Measurements from ENCODE around the gene PMVK.
"Not testable (repeated sequence)": the region's sequence is repeated elsewhere in the genome, so short reads cannot be mapped to it uniquely, and the experiment has no call there.

The PMVK gene

GRCh38 chr1:154982341-154982740 lies 45.8 kb upstream of the PMVK start:
- Histone ChIP-seq H3K79me2 (ENCODE audit: insufficient read depth, low read length) (peaks cover 49% of the 10 kb centered on the region), H3K4me3 (ENCODE audit: low read depth in 1 of 2, low read length in 2 of 2) (peak overlapping the region; percentile 23 to 75; a peak in 3 of 4 replicates), H3K27ac (ENCODE audit: low read length) (peak overlapping the region; percentile 70), H3K4me1 (ENCODE audit: insufficient read depth, low read length) (peaks cover 46% of the 10 kb centered on the region), H3K27me3 (ENCODE audit: insufficient read depth, low read length, poor library complexity) (no peaks in the 10 kb centered on the region), H3K36me3 (ENCODE audit: insufficient read depth, low read length) (peaks cover 34% of the 10 kb centered on the region), H3K9ac (ENCODE audit: low read depth, low read length) (peak overlapping the region; percentile 66), H4K20me1 (ENCODE audit: insufficient read depth, low read length) (peaks cover 14% of the 10 kb centered on the region; the same call in 1 of the 2 replicates), H3K4me2 (ENCODE audit: insufficient read depth, low read length) (peak overlapping the region; percentile 96), H3K9me3 (ENCODE audit: insufficient read depth, low read length, severe bottlenecking) (no peaks in the 10 kb centered on the region), H2AFZ (ENCODE audit: low read depth, low read length) (peak overlapping the region; percentile 66)
- DNase-seq (no peak), ATAC-seq (ENCODE audit: insufficient read depth, low read depth) (no peak)
- no peak for TF ChIP-seq EZH2 (IDR thresholded peaks at IDR 0.05; ENCODE audit: borderline replicate concordance, low read depth, low read length, severe bottlenecking)
- TF ChIP-seq, protein P1, sequence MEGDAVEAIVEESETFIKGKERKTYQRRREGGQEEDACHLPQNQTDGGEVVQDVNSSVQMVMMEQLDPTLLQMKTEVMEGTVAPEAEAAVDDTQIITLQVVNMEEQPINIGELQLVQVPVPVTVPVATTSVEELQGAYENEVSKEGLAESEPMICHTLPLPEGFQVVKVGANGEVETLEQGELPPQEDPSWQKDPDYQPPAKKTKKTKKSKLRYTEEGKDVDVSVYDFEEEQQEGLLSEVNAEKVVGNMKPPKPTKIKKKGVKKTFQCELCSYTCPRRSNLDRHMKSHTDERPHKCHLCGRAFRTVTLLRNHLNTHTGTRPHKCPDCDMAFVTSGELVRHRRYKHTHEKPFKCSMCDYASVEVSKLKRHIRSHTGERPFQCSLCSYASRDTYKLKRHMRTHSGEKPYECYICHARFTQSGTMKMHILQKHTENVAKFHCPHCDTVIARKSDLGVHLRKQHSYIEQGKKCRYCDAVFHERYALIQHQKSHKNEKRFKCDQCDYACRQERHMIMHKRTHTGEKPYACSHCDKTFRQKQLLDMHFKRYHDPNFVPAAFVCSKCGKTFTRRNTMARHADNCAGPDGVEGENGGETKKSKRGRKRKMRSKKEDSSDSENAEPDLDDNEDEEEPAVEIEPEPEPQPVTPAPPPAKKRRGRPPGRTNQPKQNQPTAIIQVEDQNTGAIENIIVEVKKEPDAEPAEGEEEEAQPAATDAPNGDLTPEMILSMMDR (IDR thresholded peaks at IDR 0.05; ENCODE audit: borderline replicate concordance, extremely low read depth, low read length, poor library complexity, severe bottlenecking) = no peak

- Histone ChIP-seq H3K9me3 (ENCODE audit: insufficient read depth, low read length, severe bottlenecking) (no peaks in the 10 kb centered on the region), H3K4me2 (ENCODE audit: insufficient read depth, low read length) (no peak overlapping the region), H3K4me1 (ENCODE audit: insufficient read depth, low read length) (peaks cover 58% of the 10 kb centered on the region), H4K20me1 (ENCODE audit: insufficient read depth, low read length) (peaks cover 34% of the 10 kb centered on the region), H3K27ac (ENCODE audit: low read length) (no peak overlapping the region), H3K79me2 (ENCODE audit: insufficient read depth, low read length) (peaks cover 65% of the 10 kb centered on the region), H3K4me3 (ENCODE audit: low read depth in 1 of 2, low read length in 2 of 2) (no peak overlapping the region), H3K36me3 (ENCODE audit: insufficient read depth, low read length) (peaks cover 48% of the 10 kb centered on the region), H3K27me3 (ENCODE audit: insufficient read depth, low read length, poor library complexity) (no peaks in the 10 kb centered on the region), H3K9ac (ENCODE audit: low read depth, low read length) (no peak overlapping the region), H2AFZ (ENCODE audit: low read depth, low read length) (no peak overlapping the region)
- no peak for ATAC-seq (ENCODE audit: insufficient read depth, low read depth)
- no peak for TF ChIP-seq EZH2 (IDR thresholded peaks at IDR 0.05; ENCODE audit: borderline replicate concordance, low read depth, low read length, severe bottlenecking)
- TF ChIP-seq, protein P1 (IDR thresholded peaks at IDR 0.05; ENCODE audit: borderline replicate concordance, extremely low read depth, low read length, poor library complexity, severe bottlenecking) = no peak
- no peak for DNase-seq
Observed at GRCh38 chr1:154978360-154978759, 41.8 kb upstream of the PMVK start.

DNA sequence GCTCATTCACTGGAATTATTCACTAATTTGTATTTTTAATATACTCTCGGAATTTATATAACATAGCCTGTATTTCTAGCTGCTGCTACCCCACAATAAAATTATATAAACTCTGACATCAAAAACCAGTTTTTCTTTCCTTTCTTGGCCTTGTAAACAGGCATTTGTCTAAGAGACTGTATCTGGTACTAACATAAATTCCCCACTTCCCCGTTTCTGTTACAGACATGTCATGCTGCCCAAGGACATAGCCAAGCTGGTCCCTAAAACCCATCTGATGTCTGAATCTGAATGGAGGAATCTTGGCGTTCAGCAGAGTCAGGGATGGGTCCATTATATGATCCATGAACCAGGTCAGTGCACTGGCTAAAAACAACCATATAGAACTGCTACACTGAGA lies 41.2 kb upstream of the PMVK start:
- not testable (repeated sequence) for ATAC-seq (ENCODE audit: insufficient read depth, low read depth); H3K9me3 ChIP-seq (ENCODE audit: insufficient read depth, low read length, severe bottlenecking); DNase-seq; H3K9ac ChIP-seq (ENCODE audit: low read depth, low read length); H3K27me3 ChIP-seq (ENCODE audit: insufficient read depth, low read length, poor library complexity); H3K4me3 ChIP-seq (ENCODE audit: low read depth in 1 of 2, low read length in 2 of 2); H3K27ac ChIP-seq (ENCODE audit: low read length); H2AFZ ChIP-seq (ENCODE audit: low read depth, low read length)
- Histone ChIP-seq H4K20me1 (ENCODE audit: insufficient read depth, low read length) (peaks cover 37% of the 10 kb centered on the region), H3K79me2 (ENCODE audit: insufficient read depth, low read length) (peaks cover 68% of the 10 kb centered on the region), H3K36me3 (ENCODE audit: insufficient read depth, low read length) (peaks cover 48% of the 10 kb centered on the region), H3K4me1 (ENCODE audit: insufficient read depth, low read length) (peaks cover 63% of the 10 kb centered on the region), H3K4me2 (ENCODE audit: insufficient read depth, low read length) (peak overlapping the region; percentile 12; the same call in 1 of the 2 replicates)

- H3K27ac ChIP-seq (ENCODE audit: low read length) = peak overlapping the region; percentile 92
- peaks cover 57% of the 10 kb centered on the region for H3K36me3 ChIP-seq (ENCODE audit: insufficient read depth, low read length)
- no peak for TF ChIP-seq EZH2 (IDR thresholded peaks at IDR 0.05; ENCODE audit: borderline replicate concordance, low read depth, low read length, severe bottlenecking)
- TF ChIP-seq, protein P1 (IDR thresholded peaks at IDR 0.05; ENCODE audit: borderline replicate concordance, extremely low read depth, low read length, poor library complexity, severe bottlenecking) = no peak
- H3K79me2 ChIP-seq (ENCODE audit: insufficient read depth, low read length) = peaks cover 77% of the 10 kb centered on the region
- peak; percentile 49 for DNase-seq
- peak overlapping the region; percentile 92 for H3K4me2 ChIP-seq (ENCODE audit: insufficient read depth, low read length)
- H3K9me3 ChIP-seq (ENCODE audit: insufficient read depth, low read length, severe bottlenecking) = no peaks in the 10 kb centered on the region
- peak overlapping the region; percentile 62 for H2AFZ ChIP-seq (ENCODE audit: low read depth, low read length)
- H4K20me1 ChIP-seq (ENCODE audit: insufficient read depth, low read length) = peaks cover 51% of the 10 kb centered on the region
- H3K4me3 ChIP-seq (ENCODE audit: low read depth in 1 of 2, low read length in 2 of 2) = peak overlapping the region; percentile 79 to 82
- no peaks in the 10 kb centered on the region for H3K27me3 ChIP-seq (ENCODE audit: insufficient read depth, low read length, poor library complexity)
- H3K4me1 ChIP-seq (ENCODE audit: insufficient read depth, low read length) = peaks cover 62% of the 10 kb centered on the region
- no peak for ATAC-seq (ENCODE audit: insufficient read depth, low read depth)
- peak overlapping the region; percentile 91 for H3K9ac ChIP-seq (ENCODE audit: low read depth, low read length)
Observed at GRCh38 chr1:154975409-154976059, 39.0 kb upstream of the PMVK start.
